ENCODE results near the gene CACNA2D1. TPM values are rescaled to one million over a fixed set of nuclear protein-coding genes. Genes with fewer than 3 reads are reported as not detected.
"Not testable (repeated sequence)": the region's sequence is repeated elsewhere in the genome, so short reads cannot be mapped to it uniquely, and the experiment has no call there.

The CACNA2D1 gene
- total and polyA plus RNA-seq, 8 donors = 0.79 to 5.0 (median 2.1) TPM

DNA sequence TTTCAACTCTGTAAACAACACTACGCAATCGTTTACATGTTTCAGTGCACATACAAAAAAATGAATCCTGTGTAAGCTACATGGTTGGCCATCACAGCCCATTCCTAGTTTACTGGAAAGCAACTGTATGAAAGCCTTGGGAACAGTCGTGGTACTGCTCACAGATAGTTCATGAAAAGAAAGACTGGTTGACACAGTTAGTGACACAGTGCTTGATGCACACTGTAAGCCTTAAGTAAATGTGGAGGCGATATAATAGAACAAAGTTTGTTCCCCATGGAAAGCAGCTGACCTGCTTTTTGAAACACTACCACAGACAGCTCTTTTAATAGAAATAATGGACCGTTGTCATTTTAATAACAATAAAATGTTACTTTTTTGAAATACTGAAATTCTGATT lies 5.1 kb downstream of the CACNA2D1 start:
- Histone ChIP-seq H3K9me3 (no peaks in the 10 kb centered on the region), H3K4me1 (no peaks in the 10 kb centered on the region), H3K36me3 (no peaks in the 10 kb centered on the region), H3K27ac (no peak overlapping the region), H3K4me3 (no peak overlapping the region), H3K27me3 (peaks cover 0 to 34% (median 7%) of the 10 kb centered on the region in 4 donors)
- intact Hi-C loops (cut with DNase I) = no loop called here
- ATAC-seq = no peak
- DNase-seq = no peak
- no peak for FAIRE-seq
- TF ChIP-seq, protein P1, sequence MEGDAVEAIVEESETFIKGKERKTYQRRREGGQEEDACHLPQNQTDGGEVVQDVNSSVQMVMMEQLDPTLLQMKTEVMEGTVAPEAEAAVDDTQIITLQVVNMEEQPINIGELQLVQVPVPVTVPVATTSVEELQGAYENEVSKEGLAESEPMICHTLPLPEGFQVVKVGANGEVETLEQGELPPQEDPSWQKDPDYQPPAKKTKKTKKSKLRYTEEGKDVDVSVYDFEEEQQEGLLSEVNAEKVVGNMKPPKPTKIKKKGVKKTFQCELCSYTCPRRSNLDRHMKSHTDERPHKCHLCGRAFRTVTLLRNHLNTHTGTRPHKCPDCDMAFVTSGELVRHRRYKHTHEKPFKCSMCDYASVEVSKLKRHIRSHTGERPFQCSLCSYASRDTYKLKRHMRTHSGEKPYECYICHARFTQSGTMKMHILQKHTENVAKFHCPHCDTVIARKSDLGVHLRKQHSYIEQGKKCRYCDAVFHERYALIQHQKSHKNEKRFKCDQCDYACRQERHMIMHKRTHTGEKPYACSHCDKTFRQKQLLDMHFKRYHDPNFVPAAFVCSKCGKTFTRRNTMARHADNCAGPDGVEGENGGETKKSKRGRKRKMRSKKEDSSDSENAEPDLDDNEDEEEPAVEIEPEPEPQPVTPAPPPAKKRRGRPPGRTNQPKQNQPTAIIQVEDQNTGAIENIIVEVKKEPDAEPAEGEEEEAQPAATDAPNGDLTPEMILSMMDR (IDR thresholded peaks at IDR 0.05) = no peak
- WGBS, 2 donors = 62 to 71% methylated on average over 5 of the region's 5 CpGs

DNA sequence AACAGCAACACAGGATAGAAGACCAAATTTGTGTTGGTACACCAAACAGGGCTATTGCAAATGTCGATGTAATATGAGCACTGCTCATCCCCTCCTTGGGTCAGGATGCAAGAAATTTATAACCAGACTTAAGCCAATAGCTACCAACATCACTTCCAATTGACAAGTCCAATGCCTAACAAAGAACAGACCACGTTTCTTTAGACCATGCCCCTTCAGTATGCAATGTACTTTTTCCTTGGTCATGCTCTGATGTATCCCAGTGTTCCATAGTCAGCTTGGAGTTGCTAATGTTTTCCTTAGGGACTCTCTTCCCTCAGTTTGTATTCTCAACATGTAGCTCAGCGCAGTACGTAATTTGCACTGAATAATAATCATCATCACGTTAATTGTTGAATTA lies 7.8 kb downstream of the CACNA2D1 start:
- H3K36me3 ChIP-seq = no peaks in the 10 kb centered on the region
- TF ChIP-seq, protein P1 (IDR thresholded peaks at IDR 0.05) = no peak
- DNase-seq (no peak), ATAC-seq (no peak), FAIRE-seq (no peak)
- H3K27ac ChIP-seq = no peak overlapping the region
- H3K4me1 ChIP-seq = no peaks in the 10 kb centered on the region
- H3K4me3 ChIP-seq = no peak overlapping the region
- 73 to 83% methylated on average over 5 of the region's 5 CpGs for WGBS, 2 donors
- no peaks in the 10 kb centered on the region for H3K9me3 ChIP-seq
- peaks cover 0 to 23% (median 3%) of the 10 kb centered on the region in 4 donors for H3K27me3 ChIP-seq
- intact Hi-C loops (cut with DNase I) = no loop called here

DNA sequence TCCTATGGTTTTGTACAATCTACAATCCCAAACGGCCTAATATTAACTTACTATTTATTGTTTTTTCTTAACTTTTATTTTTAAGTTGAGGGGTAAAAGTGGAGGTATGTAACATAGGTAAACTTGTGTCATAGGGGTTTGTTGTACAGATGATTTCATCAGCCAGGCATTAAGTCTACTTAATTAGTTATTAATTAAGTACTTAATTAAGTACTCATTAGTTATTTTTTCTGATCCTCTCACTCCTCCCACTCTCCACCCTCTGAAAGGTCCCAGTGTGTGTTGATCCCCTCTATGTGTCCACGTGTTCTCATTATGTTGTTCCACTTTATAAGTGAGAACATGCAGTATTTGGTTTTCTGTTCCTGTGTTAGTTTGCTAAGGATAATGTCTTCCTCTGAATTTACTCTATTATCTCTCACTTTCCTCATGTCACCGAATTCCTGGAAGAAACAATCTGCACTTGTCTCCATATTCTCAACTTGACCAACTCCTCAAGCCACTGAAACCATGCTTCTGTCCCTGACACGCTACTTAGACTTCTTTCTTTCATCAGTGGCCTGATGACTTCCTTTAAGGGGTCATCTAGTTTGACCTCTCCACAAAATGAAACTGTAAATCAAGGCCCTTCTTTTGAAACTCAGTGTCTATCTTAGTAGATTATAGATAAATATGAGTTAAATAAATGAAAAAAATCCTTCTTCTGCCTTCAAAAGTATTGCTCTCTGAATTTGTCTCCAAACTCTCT lies 9.1 kb downstream of the CACNA2D1 start:
- TF ChIP-seq, protein P1 (IDR thresholded peaks at IDR 0.05) = no peak
- H3K36me3 ChIP-seq = no peaks in the 10 kb centered on the region
- H3K27ac ChIP-seq = no peak overlapping the region
- ATAC-seq = no peak
- FAIRE-seq = no peak
- DNase-seq = no peak
- H3K4me3 ChIP-seq = no peak overlapping the region
- WGBS, 2 donors = 66 to 67% methylated on average over 4 of the region's 4 CpGs
- H3K9me3 ChIP-seq = no peaks in the 10 kb centered on the region
- H3K4me1 ChIP-seq = no peaks in the 10 kb centered on the region
- intact Hi-C loops (cut with DNase I) = no loop called here
- H3K27me3 ChIP-seq = peaks cover 0 to 11% (median 1%) of the 10 kb centered on the region in 4 donors

DNA sequence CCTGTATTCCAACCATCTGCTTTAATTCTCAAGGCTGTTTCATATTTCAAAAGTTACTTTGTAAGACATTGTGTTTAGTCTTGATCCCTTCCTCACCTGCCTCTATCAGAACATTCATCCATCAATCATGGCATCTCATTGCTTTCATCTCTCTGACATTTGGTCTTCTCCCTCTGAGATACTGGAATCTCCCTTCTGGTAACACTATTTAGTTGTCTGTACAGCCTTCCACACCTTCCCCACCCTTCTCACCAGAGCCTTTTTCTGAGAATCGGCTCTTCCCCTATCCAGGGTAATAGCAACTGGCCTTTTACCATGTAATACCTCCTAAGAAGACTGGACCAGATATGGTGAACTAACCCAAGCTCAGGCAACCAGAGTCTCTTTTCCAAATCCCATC lies 10.1 kb downstream of the CACNA2D1 start:
- TF ChIP-seq, protein P1 (IDR thresholded peaks at IDR 0.05) = no peak
- Histone ChIP-seq H3K4me3 (no peak overlapping the region), H3K27me3 (peaks cover 0 to 3% (median 1%) of the 10 kb centered on the region in 4 donors), H3K9me3 (no peaks in the 10 kb centered on the region), H3K4me1 (no peaks in the 10 kb centered on the region), H3K36me3 (no peaks in the 10 kb centered on the region), H3K27ac (no peak overlapping the region)
- DNase-seq (no peak), FAIRE-seq (no peak), ATAC-seq (no peak)
- 72 to 80% methylated on average over 1 of the region's 1 CpG for WGBS, 2 donors
- intact Hi-C loops (cut with DNase I) = no loop called here

DNA sequence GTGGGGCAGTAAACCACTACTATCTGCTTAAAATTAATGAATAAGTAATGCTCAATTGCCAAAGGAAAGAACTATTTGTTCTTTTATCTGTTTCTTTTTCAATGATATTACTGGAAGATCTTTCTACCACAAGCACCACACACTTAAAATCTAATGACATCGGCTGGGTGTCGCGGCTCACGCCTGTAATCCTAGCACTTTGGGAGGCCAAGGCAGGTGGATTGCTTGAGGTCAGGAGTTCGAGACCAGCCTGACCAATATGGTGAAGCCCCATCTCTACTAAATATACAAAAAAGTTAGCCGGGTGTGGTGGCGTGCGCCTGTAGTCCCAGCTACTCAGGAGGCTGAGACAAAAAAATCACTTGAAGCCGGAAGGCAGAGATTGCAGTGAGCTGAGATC lies 10.8 kb downstream of the CACNA2D1 start:
- not testable (repeated sequence) for ATAC-seq
- 83 to 93% methylated on average over 9 of the region's 9 CpGs for WGBS, 2 donors

More for the DNA sequence above, 10.8 kb downstream of the CACNA2D1 start:
- FAIRE-seq; H3K4me1 ChIP-seq; H3K27me3 ChIP-seq; H3K27ac ChIP-seq; H3K36me3 ChIP-seq; H3K4me3 ChIP-seq; intact Hi-C loops (cut with DNase I); H3K9me3 ChIP-seq; DNase-seq: not testable (repeated sequence)

All from pancreas (tissue), 10 donors.